GM06990 (cell line): ENCODE results near the gene CD8B2.

ENCODE experiments used
- DNase-seq: peaks from one replicate; pipeline ENCODE4 v3.0.0-alpha.2; 2011; ENCODE audit not compliant: insufficient read length; ENCODE audit errors: extremely low read depth
- H3K27me3 ChIP-seq: replicated peaks from 2 replicates; pipeline ENCODE4 v1.6.0; 2011; ENCODE audit warnings: low read length; ENCODE audit not compliant: control insufficient read depth, insufficient read depth
- H3K36me3 ChIP-seq: 2 replicates; pipeline ENCODE4 v1.5.1; 2011; ENCODE audit warnings: low read length; ENCODE audit not compliant: control insufficient read depth, insufficient read depth
- H3K4me3 ChIP-seq: replicated peaks from 2 replicates; pipeline ENCODE4 v1.5.1; 2011; ENCODE audit warnings: low read depth, mild to moderate bottlenecking, control low read depth, low read length
- CTCF ChIP-seq: IDR thresholded peaks from 2 replicates; pipeline ENCODE4 v1.5.1; 2011; ENCODE audit warnings: low read length, control low read depth, mild to moderate bottlenecking, inconsistent platforms; ENCODE audit not compliant: insufficient read depth, poor library complexity, severe bottlenecking

The CD8B2 gene

GRCh38 chr2:106537791-106538191, 50.6 kb downstream of the CD8B2 start:
- TF ChIP-seq CTCF = no peak
- DNase-seq = no peak
- H3K36me3 ChIP-seq = no peaks in the 10 kb centered on the region

GRCh38 chr2:106540886-106541285, 53.7 kb downstream of the CD8B2 start:
- no peak overlapping the region for H3K4me3 ChIP-seq
- TF ChIP-seq CTCF = no peak
- H3K36me3 ChIP-seq = no peaks in the 10 kb centered on the region
- no peaks in the 10 kb centered on the region; the same call in 1 of the 2 replicates for H3K27me3 ChIP-seq
- no peak for DNase-seq

More at GRCh38 chr2:106537791-106538191, 50.6 kb downstream of the CD8B2 start:
- no peak overlapping the region for H3K4me3 ChIP-seq
- H3K27me3 ChIP-seq = no peaks in the 10 kb centered on the region

- Histone ChIP-seq H3K27me3 (no peaks in the 10 kb centered on the region; the same call in 1 of the 2 replicates), H3K36me3 (no peaks in the 10 kb centered on the region), H3K4me3 (no peak overlapping the region)
- no peak for DNase-seq
- TF ChIP-seq CTCF = no peak
These were observed 54.2 kb downstream of the CD8B2 start for GRCh38 chr2:106541333-106541732.

GRCh38 chr2:106542746-106543359, 55.7 kb downstream of the CD8B2 start:
- no peak overlapping the region for H3K4me3 ChIP-seq
- no peaks in the 10 kb centered on the region for H3K36me3 ChIP-seq
- TF ChIP-seq CTCF = peak; percentile 86
- DNase-seq = peak; percentile 30
- no peaks in the 10 kb centered on the region; the same call in 1 of the 2 replicates for H3K27me3 ChIP-seq

- Histone ChIP-seq H3K36me3 (no peaks in the 10 kb centered on the region), H3K4me3 (no peak overlapping the region), H3K27me3 (no peaks in the 10 kb centered on the region; the same call in 1 of the 2 replicates)
- peak; percentile 20 for TF ChIP-seq CTCF
- no peak for DNase-seq
These were observed 57.8 kb downstream of the CD8B2 start for GRCh38 chr2:106545007-106545406.
